ENCODE measurements around the gene NR0B2. TPM values are rescaled to one million over a fixed set of nuclear protein-coding genes. Genes with fewer than 3 reads are reported as not detected.

The NR0B2 gene
- total and polyA plus RNA-seq, 2 of the 13 experiments (the other 11 are each of a cell fraction or from before 2014, with no cell fraction given): 72.5 to 133 TPM

- TF ChIP-seq SKIL (CRISPR knock-in tag; IDR thresholded peaks at IDR 0.05; ENCODE audit: borderline replicate concordance): no peak
- TF ChIP-seq ZNF205 (CRISPR knock-in tag; IDR thresholded peaks at IDR 0.05): 0 out of 2 replicates have a peak, but pooled peaks have one; percentile 42
- TF ChIP-seq PCBP2 (optimal IDR thresholded peaks at IDR 0.05; ENCODE audit: low read depth, low read length, poor library complexity, severe bottlenecking): no peak
- no peak for TF ChIP-seq IKZF5 (CRISPR knock-in tag; IDR thresholded peaks at IDR 0.05)
- TF ChIP-seq PREB (CRISPR knock-in tag; IDR thresholded peaks at IDR 0.05): no peak
- TF ChIP-seq THRA (CRISPR knock-in tag; IDR thresholded peaks at IDR 0.05; ENCODE audit: borderline replicate concordance): no peak
- TF ChIP-seq SATB2 (CRISPR knock-in tag; IDR thresholded peaks at IDR 0.05): no peak
- TF ChIP-seq MXD3 (CRISPR knock-in tag; IDR thresholded peaks at IDR 0.05): 0 out of 2 replicates have a peak, but pooled peaks have one; percentile 27
- no peak for TF ChIP-seq RFXAP (CRISPR knock-in tag; IDR thresholded peaks at IDR 0.05; ENCODE audit: borderline replicate concordance)
- TF ChIP-seq ATF6 (CRISPR knock-in tag; conservative IDR thresholded peaks at IDR 0.05): no peak
- TF ChIP-seq RERE (CRISPR knock-in tag; IDR thresholded peaks at IDR 0.05; ENCODE audit: low read depth): no peak
- TF ChIP-seq FOXO1 (CRISPR knock-in tag; IDR thresholded peaks at IDR 0.05): no peak
- TF ChIP-seq NFYC (CRISPR knock-in tag; IDR thresholded peaks at IDR 0.05): no peak
- no peak for TF ChIP-seq YEATS2 (CRISPR knock-in tag; IDR thresholded peaks at IDR 0.05; ENCODE audit: borderline replicate concordance)
Observed at GRCh38 chr1:26911399-26912146, 2.2 kb downstream of the NR0B2 start (continued).

Data from HepG2 (cell line).